ENCODE measurements around the gene TTLL9.

DNA sequence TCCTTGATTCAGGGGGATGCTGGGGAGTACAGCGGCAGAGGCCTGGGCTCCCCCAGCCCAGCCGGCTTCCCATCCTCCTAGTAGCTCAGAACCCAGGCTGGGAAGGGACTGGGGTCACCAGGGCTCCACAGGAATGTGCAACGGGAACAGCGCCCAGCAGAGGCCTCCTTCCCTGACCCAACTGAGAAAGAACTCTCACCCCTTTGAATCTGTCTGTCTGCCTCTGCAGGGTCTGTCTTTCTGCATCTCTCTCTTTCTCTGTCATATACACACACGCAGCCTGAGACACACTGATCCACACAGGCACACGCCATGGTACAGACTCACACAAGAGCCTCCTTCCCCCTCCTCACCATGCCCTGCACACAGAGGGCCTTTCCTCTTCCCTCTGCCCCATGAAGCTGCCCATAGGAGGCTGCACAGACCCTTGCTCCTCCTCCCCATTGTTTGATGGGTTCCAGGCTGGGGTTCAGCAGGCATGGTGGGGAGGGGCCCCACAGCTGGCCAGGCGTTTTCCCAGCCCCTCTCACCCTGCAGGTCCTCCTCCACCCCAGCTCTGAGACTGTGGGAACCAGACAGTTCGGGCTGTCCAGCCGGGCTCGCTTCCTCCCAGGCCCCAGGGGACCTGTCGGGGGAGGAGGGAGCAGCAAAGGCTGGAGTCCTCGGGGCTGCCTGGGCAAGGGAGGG is 27.8 kb upstream of the TTLL9 start:
- no peak for TF ChIP-seq POLR2A (IDR thresholded peaks at IDR 0.05; ENCODE audit: low read depth, low read length)
- TF ChIP-seq POLR2AphosphoS5 (IDR thresholded peaks at IDR 0.05; ENCODE audit: low read depth, low read length), result no peak
- TF ChIP-seq TAF1 (IDR thresholded peaks at IDR 0.05; ENCODE audit: borderline replicate concordance, low read depth, low read length), result no peak

Measured in GM12892 (cell line).